PFSK-1 (cell line): ENCODE measurements around the gene TTLL11.

ENCODE experiments used
- POLR2AphosphoS5 ChIP-seq: IDR thresholded peaks from 2 replicates; pipeline ENCODE4 v1.6.1; 2012; ENCODE audit warnings: low read depth, mild to moderate bottlenecking, control low read depth, low read length, moderate library complexity
- SIN3A ChIP-seq: IDR thresholded peaks from 2 replicates; pipeline ENCODE4 v1.6.1; 2012; ENCODE audit warnings: mild to moderate bottlenecking, low read length, moderate library complexity, borderline replicate concordance; ENCODE audit not compliant: insufficient read depth
- TF ChIP-seq, protein P1 (sequence below), 2 experiments: IDR thresholded peaks; 2 replicates each; pipeline versions ENCODE4 v1.6.1 to v1.8.0; 2011 to 2012; ENCODE audit warnings: low read depth in 2 of 2, low read length in 2 of 2, control low read depth in 1 of 2, inconsistent platforms in 1 of 2, mild to moderate bottlenecking in 1 of 2, moderate library complexity in 1 of 2; ENCODE audit not compliant: insufficient read depth in 1 of 2

DNA sequence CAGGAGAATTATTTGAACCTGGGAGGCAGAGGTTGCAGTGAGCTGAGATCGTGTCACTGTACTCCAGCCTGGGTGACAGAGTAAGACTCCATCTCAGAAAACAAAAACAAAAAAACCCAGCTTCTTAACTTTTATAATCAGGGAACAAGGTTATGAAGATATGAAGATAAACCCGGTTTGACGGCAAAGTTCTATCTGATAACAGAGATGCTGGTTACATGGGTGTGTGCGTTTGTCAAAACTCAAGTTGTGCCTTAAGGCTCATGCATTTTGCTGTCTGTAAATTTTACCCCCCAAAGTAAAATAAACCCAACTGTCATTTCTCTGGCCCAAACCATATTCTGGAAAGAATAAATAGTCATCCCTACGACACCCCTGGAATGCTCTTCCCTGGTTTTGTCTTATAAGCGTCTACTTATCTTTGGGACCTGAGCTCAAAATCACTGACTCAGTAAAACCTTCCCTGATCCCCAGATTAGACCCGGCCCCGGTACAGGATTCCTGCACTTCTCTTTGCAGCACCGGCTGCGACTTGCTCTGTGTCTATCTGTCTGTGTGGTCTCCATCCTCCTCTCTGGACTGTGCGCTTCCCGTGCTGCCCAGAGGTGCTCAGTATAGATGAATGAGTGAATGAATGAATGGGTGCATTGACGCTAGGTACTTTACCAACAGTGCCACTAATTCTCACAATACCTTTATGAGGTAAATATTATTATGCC, 269.5 kb downstream of the TTLL11 start:
- no peak for TF ChIP-seq SIN3A
- TF ChIP-seq POLR2AphosphoS5, result no peak
- TF ChIP-seq, protein P1, sequence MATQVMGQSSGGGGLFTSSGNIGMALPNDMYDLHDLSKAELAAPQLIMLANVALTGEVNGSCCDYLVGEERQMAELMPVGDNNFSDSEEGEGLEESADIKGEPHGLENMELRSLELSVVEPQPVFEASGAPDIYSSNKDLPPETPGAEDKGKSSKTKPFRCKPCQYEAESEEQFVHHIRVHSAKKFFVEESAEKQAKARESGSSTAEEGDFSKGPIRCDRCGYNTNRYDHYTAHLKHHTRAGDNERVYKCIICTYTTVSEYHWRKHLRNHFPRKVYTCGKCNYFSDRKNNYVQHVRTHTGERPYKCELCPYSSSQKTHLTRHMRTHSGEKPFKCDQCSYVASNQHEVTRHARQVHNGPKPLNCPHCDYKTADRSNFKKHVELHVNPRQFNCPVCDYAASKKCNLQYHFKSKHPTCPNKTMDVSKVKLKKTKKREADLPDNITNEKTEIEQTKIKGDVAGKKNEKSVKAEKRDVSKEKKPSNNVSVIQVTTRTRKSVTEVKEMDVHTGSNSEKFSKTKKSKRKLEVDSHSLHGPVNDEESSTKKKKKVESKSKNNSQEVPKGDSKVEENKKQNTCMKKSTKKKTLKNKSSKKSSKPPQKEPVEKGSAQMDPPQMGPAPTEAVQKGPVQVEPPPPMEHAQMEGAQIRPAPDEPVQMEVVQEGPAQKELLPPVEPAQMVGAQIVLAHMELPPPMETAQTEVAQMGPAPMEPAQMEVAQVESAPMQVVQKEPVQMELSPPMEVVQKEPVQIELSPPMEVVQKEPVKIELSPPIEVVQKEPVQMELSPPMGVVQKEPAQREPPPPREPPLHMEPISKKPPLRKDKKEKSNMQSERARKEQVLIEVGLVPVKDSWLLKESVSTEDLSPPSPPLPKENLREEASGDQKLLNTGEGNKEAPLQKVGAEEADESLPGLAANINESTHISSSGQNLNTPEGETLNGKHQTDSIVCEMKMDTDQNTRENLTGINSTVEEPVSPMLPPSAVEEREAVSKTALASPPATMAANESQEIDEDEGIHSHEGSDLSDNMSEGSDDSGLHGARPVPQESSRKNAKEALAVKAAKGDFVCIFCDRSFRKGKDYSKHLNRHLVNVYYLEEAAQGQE (IDR thresholded peaks at IDR 0.05; ENCODE audit: insufficient read depth in 1 of 2, low read depth in 2 of 2, low read length in 2 of 2), result no peak
